ENCODE data around the gene ASPSCR1. TPM values are rescaled to one million over a fixed set of nuclear protein-coding genes. Genes with fewer than 3 reads are reported as not detected.

The ASPSCR1 gene
- total RNA-seq, 3 donors from 2014 or later: 15.4 to 31.8 (median 17.9) TPM

- H3K4me1 ChIP-seq: peaks cover 0 to 5% of the 10 kb centered on the region in 2 donors
- H3K9me3 ChIP-seq: no peaks in the 10 kb centered on the region
- TF ChIP-seq POLR2A (IDR thresholded peaks at IDR 0.05) (no peak), POLR2AphosphoS5 (IDR thresholded peaks at IDR 0.05) (no peak)
- TF ChIP-seq, protein P1, sequence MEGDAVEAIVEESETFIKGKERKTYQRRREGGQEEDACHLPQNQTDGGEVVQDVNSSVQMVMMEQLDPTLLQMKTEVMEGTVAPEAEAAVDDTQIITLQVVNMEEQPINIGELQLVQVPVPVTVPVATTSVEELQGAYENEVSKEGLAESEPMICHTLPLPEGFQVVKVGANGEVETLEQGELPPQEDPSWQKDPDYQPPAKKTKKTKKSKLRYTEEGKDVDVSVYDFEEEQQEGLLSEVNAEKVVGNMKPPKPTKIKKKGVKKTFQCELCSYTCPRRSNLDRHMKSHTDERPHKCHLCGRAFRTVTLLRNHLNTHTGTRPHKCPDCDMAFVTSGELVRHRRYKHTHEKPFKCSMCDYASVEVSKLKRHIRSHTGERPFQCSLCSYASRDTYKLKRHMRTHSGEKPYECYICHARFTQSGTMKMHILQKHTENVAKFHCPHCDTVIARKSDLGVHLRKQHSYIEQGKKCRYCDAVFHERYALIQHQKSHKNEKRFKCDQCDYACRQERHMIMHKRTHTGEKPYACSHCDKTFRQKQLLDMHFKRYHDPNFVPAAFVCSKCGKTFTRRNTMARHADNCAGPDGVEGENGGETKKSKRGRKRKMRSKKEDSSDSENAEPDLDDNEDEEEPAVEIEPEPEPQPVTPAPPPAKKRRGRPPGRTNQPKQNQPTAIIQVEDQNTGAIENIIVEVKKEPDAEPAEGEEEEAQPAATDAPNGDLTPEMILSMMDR (IDR thresholded peaks at IDR 0.05): no peak
- no peak for DNase-seq (ENCODE audit: low spot score in 2 of 2)
- H3K27me3 ChIP-seq: no peaks in the 10 kb centered on the region
- H3K36me3 ChIP-seq: no peaks in the 10 kb centered on the region
- H3K27ac ChIP-seq: peak overlapping the region; percentile 50 to 75
- H3K4me3 ChIP-seq: peak overlapping the region in 2 of 3 donors; percentile 25 to 57
- intact Hi-C loops (cut with DNase I; ENCODE audit: low total_unique reads): no loop called here
Measured at GRCh38 chr17:81939881-81940385, 37.5 kb upstream of the ASPSCR1 start.

GRCh38 chr17:81940538-81941483, 36.6 kb upstream of the ASPSCR1 start:
- intact Hi-C loops (cut with DNase I; ENCODE audit: low total_unique reads): no loop called here
- Histone ChIP-seq H3K27ac (peak overlapping the region; percentile 50 to 75), H3K9me3 (no peaks in the 10 kb centered on the region), H3K4me1 (peaks cover 0 to 5% of the 10 kb centered on the region in 2 donors), H3K27me3 (no peaks in the 10 kb centered on the region), H3K4me3 (peak overlapping the region in 1 of 3 donors; percentile 25), H3K36me3 (no peaks in the 10 kb centered on the region)
- no peak for TF ChIP-seq POLR2A (IDR thresholded peaks at IDR 0.05)
- TF ChIP-seq, protein P1 (IDR thresholded peaks at IDR 0.05): no peak
- TF ChIP-seq POLR2AphosphoS5 (IDR thresholded peaks at IDR 0.05): no peak
- DNase-seq (ENCODE audit: low spot score in 2 of 2): no peak

- intact Hi-C loops (cut with DNase I; ENCODE audit: low total_unique reads): no loop called here
Measured at GRCh38 chr17:81941484-81942166, 35.8 kb upstream of the ASPSCR1 start.

GRCh38 chr17:81942167-81942553, 35.3 kb upstream of the ASPSCR1 start:
- TF ChIP-seq POLR2AphosphoS5 (IDR thresholded peaks at IDR 0.05) (no peak), POLR2A (IDR thresholded peaks at IDR 0.05) (no peak)
- TF ChIP-seq, protein P1 (IDR thresholded peaks at IDR 0.05): no peak
- Histone ChIP-seq H3K4me1 (peaks cover 0 to 5% of the 10 kb centered on the region in 2 donors), H3K27me3 (no peaks in the 10 kb centered on the region), H3K36me3 (no peaks in the 10 kb centered on the region), H3K4me3 (no peak overlapping the region), H3K9me3 (no peaks in the 10 kb centered on the region), H3K27ac (no peak overlapping the region)
- no peak for DNase-seq (ENCODE audit: low spot score in 2 of 2)
- intact Hi-C loops (cut with DNase I; ENCODE audit: low total_unique reads): no loop called here

More at GRCh38 chr17:81941484-81942166, 35.8 kb upstream of the ASPSCR1 start:
- TF ChIP-seq POLR2AphosphoS5 (IDR thresholded peaks at IDR 0.05): no peak
- no peak for TF ChIP-seq POLR2A (IDR thresholded peaks at IDR 0.05)
- TF ChIP-seq, protein P1 (IDR thresholded peaks at IDR 0.05): no peak
- no peak overlapping the region for H3K4me3 ChIP-seq
- H3K27me3 ChIP-seq: no peaks in the 10 kb centered on the region
- no peak overlapping the region for H3K27ac ChIP-seq
- peaks cover 0 to 5% of the 10 kb centered on the region in 2 donors for H3K4me1 ChIP-seq
- no peak for DNase-seq (ENCODE audit: low spot score in 2 of 2)
- H3K36me3 ChIP-seq: no peaks in the 10 kb centered on the region
- H3K9me3 ChIP-seq: no peaks in the 10 kb centered on the region
